Cardiac muscle cell (in vitro differentiated cells and primary cell): Measurements from ENCODE around the gene SLK. TPM values are rescaled to one million over a fixed set of nuclear protein-coding genes. Genes with fewer than 3 reads are reported as not detected.

Experiments
- DNase-seq, 2 donors: peaks; one replicate each; pipeline versions ENCODE4 v3.0.0 to v3.0.0-alpha.2; 2010 to 2017; ENCODE audit warnings: low read depth in 1 of 2, low spot score in 1 of 2
- H3K27ac ChIP-seq: fragments of 200-600 bp; sonication (generic); 2 replicates; pipeline ENCODE4 v1.5.1; 2016
- H3K27me3 ChIP-seq: fragments of 200-600 bp; sonication (generic); 2 replicates; pipeline ENCODE4 v1.6.0; 2016; ENCODE audit warnings: control low read depth
- H3K36me3 ChIP-seq: fragments of 200-600 bp; sonication (generic); 2 replicates; pipeline ENCODE4 v1.5.1; 2016; ENCODE audit warnings: control low read depth
- H3K4me1 ChIP-seq: fragments of 200-600 bp; sonication (generic); 2 replicates; pipeline ENCODE4 v1.8.1; 2017; ENCODE audit warnings: low read depth, mild to moderate bottlenecking, mixed run types
- H3K4me3 ChIP-seq: fragments of 200-600 bp; sonication (generic); 2 replicates; pipeline ENCODE4 v1.5.1; 2016; ENCODE audit warnings: mild to moderate bottlenecking
- H3K9me3 ChIP-seq: fragments of 200-600 bp; sonication (generic); 2 replicates; pipeline ENCODE4 v1.5.1; 2017; ENCODE audit warnings: low read depth, mild to moderate bottlenecking, control low read depth
- CTCF ChIP-seq: IDR thresholded peaks from 2 replicates; pipeline ENCODE4 v1.5.1; 2012; ENCODE audit warnings: low read depth, mild to moderate bottlenecking, low read length
- polyA plus RNA-seq: library from polyadenylated mRNA; unstranded; fragments of >200 nt; fragmentation: Nextera tagmentation; extraction: Ambion mirVana; gene quantifications from 2 replicates; pipeline ENCODE4 v1.2.1, GENCODE V29; 2016
- total RNA-seq: library from RNA; depleted of rRNA; stranded (reverse); fragments of >200 nt; gene quantifications from 2 replicates; pipeline ENCODE4 v1.2.3, GENCODE V29; 2016

SLK gene
- total and polyA plus RNA-seq, 2 experiments from 2014 or later = 24.1 to 43.8 TPM

GRCh38 chr10:104032144-104032775 is 65.3 kb downstream of the SLK start:
- Histone ChIP-seq H3K27me3 (no peaks in the 10 kb centered on the region), H3K4me3 (no peak overlapping the region), H3K9me3 (no peaks in the 10 kb centered on the region), H3K36me3 (no peaks in the 10 kb centered on the region), H3K27ac (no peak overlapping the region), H3K4me1 (peaks cover 23% of the 10 kb centered on the region)
- no peak for DNase-seq
- TF ChIP-seq CTCF = no peak

DNA sequence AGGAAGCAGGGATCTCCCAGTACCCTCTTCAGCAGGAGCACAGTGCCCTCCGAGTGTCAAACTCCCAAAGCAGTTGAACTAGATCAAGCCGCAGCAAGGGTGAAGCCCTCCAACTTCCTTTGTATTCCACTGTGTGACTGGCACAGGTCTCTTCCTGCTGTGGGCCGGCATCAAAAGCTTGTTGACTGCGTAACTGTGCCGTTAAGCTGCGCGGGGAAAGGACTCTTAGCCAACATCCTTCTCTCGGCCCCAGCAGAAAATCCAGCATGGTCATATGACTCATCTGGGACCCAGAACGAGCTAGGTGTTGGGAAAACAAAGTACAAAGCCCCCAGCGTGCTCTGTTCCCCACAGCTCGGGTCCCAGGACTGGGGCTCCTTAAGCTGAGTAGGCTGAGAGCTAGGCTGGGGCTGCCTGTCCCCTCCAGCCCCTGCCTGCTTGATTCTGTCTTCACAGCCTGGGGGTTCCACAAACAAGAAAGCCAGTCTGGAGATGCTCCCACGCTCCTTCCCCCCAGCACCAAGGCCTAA is 66.5 kb downstream of the SLK start:
- TF ChIP-seq CTCF = no peak
- Histone ChIP-seq H3K4me1 (peaks cover 15% of the 10 kb centered on the region), H3K27ac (no peak overlapping the region), H3K27me3 (no peaks in the 10 kb centered on the region), H3K9me3 (no peaks in the 10 kb centered on the region), H3K4me3 (no peak overlapping the region), H3K36me3 (no peaks in the 10 kb centered on the region)
- DNase-seq = no peak

DNA sequence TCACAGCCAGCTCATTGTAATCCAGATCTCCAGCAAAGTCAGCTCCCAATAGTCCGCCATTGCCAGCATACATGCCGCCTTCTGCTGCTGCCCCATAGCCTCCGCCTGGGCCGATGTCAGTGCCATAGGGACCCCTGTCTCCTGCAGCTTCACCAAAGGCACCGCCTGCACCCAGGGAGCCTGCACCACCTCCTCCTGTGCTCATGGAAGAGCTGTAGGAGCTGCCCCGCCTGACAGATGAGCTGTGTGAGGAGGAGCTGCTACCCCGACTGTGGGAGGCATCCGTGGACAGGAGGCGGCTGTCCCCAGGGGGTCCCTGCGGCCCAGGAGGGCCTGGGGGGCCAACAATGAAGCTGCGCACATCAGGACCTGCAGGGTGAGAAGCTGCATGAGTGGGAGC is 67.0 kb downstream of the SLK start:
- Histone ChIP-seq H3K4me3 (no peak overlapping the region), H3K4me1 (peaks cover 10% of the 10 kb centered on the region), H3K36me3 (no peaks in the 10 kb centered on the region), H3K27me3 (no peaks in the 10 kb centered on the region), H3K9me3 (no peaks in the 10 kb centered on the region), H3K27ac (no peak overlapping the region)
- DNase-seq = no peak
- no peak for TF ChIP-seq CTCF

DNA sequence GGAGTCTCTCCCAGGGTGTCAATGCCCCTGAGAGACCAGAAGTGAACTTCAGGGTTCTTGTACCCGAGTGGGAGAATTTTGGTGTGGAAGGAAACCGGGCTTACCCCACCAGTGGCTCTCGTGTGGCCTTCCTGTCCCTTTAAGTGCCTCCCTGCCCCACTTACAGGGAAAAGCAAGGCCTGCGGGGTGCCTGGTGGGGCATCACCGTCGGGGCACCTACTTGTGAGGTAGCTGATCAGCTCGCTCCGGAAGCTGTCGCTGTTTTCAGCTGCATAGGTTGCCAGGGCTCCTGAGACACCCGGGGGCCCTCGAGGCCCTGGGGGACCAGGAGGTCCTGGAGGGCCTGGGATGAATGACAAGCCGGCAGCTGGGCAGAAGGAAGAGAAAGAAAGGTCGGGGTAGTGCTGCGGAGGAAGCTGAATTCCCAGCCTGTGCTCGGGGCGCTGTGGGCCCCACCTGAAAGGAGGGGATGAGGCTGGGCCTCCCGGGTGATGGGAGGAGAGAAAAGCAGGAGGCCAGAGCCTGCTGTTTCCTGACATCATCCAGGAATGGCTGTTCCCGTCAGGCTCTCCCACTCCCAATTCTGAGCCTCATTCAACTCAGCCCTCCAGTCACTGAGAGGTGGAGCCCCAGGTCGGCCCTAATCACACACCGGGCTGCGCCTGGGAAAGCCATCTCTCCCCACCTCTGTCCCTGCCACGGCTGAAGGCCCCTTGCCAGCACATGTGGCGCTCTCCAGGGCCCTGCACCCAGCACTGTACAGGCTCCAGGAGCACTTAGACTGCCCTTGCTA is 67.7 kb downstream of the SLK start:
- no peaks in the 10 kb centered on the region for H3K27me3 ChIP-seq
- no peak overlapping the region for H3K27ac ChIP-seq
- no peaks in the 10 kb centered on the region for H3K36me3 ChIP-seq
- TF ChIP-seq CTCF = no peak
- no peaks in the 10 kb centered on the region for H3K9me3 ChIP-seq
- no peak for DNase-seq
- H3K4me1 ChIP-seq = peaks cover 4% of the 10 kb centered on the region
- no peak overlapping the region for H3K4me3 ChIP-seq

DNA sequence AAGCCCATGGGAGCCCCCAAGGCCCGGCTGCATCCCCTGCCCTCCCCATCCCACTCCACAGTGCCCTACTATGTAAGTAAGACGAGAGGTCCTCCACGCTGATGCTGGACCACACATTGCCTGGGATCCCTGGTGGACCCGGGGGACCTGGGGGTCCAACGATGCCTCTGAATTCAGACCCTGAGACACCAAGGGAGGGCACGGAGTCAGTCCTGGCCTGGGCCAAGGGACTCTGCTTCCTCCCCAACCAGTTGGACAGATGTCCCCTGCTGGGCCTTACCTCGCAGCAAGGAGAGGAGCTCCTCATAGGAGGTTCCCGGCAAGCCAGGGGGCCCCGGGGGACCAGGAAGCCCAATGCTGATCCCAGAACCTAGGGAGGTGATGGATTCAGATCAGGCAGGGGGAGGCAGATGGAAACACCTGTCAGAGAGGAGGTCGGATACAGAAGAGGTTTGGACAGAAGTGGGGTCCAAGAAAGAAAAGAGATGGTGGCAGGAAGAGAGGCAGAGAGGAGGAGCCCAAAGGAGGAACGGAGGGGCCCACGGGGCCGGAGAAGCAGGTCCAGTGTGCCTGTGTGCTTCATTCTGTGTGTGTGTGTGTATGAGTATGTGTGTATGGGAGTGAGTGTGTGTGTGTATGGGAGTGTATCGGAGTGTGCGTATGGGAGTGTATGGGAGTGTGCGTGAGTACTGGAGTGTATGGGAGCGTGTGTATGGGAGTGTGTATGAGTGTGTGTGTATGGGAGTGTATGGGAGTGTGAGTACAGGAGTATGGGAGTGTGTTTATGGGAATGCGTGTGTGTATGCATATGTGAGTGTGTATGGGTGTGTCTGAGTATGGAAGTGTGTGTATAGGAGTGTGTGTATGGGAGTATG is 68.5 kb downstream of the SLK start:
- Histone ChIP-seq H3K9me3 (no peaks in the 10 kb centered on the region), H3K4me3 (no peak overlapping the region), H3K27me3 (no peaks in the 10 kb centered on the region), H3K27ac (no peak overlapping the region), H3K36me3 (no peaks in the 10 kb centered on the region), H3K4me1 (no peaks in the 10 kb centered on the region)
- no peak for TF ChIP-seq CTCF
- DNase-seq = no peak
